ENCODE results near the gene TEC.

DNA sequence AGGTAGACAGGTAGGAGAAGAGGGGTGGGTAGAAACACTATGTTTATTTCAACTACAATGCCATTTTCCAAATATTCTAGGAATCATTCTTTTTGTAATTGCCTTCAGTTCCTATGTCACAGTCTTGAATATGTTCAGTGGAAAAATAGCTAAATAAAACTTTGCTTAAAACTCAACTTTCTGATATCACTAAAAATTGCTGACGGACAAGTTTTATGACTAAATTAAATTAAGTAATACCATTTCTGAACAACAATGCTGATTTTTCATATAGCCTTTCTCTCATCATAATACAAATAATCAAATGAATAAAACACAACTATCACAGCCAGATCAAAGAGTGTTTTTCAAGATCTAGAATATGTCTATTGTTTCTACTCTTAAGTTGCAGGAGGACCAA is 53.1 kb downstream of the TEC start:
- TF ChIP-seq EZH2 (IDR thresholded peaks at IDR 0.05; ENCODE audit: insufficient read depth, poor library complexity, severe bottlenecking) (no peak), EZH2phosphoT487 (IDR thresholded peaks at IDR 0.05; ENCODE audit: insufficient read depth, low read depth) (no peak)
